HG02852 (cell line): Measurements from ENCODE around the gene FLOT1.

Experiments used
- ATAC-seq: cut with Tn5 transposase; IDR thresholded peaks from one replicate; pipeline ENCODE4 v1.9.1; 2021; ENCODE audit warnings: mild to moderate bottlenecking, moderate library complexity; ENCODE audit not compliant: unreplicated experiment

FLOT1 gene

DNA sequence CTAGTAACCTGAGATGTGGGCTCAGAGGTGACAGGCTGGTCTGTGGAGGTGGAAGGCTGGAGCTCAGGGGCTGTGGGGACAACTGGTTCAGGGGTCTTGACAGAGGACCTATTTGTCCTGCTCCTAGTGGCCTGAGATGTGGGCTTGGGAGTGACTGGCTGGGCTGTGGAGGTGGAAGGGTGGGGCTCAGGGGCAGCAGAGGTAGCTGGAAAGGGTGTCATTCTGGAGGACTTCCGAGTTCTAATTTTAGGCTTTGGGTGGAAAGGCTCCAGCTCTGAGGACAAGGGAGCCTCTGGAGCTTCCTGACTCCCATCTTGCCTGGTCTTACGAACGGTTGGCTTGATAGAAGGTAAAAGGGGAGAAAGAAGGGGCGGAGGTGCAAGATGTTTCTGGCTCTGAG, 36.9 kb downstream of the FLOT1 start:
- no peak for ATAC-seq

- ATAC-seq = no peak
Measured at GRCh38 chr6:30703821-30704220, 38.7 kb downstream of the FLOT1 start.

GRCh38 chr6:30703011-30703410, 39.5 kb downstream of the FLOT1 start:
- no peak for ATAC-seq

GRCh38 chr6:30700340-30700739, 42.1 kb downstream of the FLOT1 start:
- no peak for ATAC-seq

- no peak for ATAC-seq
Measured at GRCh38 chr6:30696432-30696831, 46.1 kb downstream of the FLOT1 start.

- no peak for ATAC-seq
Measured at GRCh38 chr6:30691208-30691847, 51.2 kb downstream of the FLOT1 start.

DNA sequence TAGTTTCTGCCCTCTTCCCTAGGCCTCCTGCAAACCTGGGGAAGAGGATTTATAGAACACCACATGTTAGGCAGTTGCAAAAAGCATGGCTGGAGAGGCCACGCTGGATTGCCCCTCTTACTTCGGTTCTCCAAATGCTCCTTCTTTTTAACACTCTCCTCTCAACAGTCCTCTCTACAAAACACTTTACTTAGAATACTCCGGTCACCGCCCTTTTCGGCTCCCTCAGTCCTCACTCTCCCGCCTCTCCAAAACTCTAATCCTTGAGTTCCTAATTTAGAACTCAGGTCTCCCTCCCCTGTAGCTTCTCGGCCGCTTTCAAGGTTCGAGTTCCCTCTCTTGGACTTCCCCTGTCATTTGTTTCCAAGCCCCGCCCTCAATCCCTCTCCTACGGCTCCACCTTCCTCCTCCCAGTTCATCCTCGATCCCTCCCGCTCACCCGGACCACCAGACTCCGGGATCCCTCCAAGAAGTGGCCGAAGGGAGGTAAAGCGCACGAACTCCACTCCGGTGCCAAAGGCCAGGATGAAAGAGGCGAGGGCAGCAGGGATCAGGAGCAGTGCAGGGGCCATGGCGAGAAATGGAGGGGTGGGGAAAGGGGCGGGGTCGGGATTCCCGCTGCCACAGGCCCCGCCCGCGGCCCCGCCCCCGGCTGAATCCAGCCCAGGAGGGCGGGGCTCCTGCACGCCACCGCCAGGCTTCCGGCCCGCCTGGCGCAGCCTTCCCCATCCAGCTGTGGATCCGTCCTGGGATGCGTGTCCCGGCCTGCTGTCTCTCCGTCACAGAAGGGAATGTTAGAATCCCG, 51.9 kb downstream of the FLOT1 start, which contains the start of gene NRM:
Gene NRM, minus strand, starts transcription at position 582 of the 805 bp plus-strand sequence. Its CDS starts 10 bp downstream, at position 572.
- peak; percentile 37 for ATAC-seq

- ATAC-seq = no peak
Measured at GRCh38 chr6:30689985-30690384, 52.5 kb downstream of the FLOT1 start.

DNA sequence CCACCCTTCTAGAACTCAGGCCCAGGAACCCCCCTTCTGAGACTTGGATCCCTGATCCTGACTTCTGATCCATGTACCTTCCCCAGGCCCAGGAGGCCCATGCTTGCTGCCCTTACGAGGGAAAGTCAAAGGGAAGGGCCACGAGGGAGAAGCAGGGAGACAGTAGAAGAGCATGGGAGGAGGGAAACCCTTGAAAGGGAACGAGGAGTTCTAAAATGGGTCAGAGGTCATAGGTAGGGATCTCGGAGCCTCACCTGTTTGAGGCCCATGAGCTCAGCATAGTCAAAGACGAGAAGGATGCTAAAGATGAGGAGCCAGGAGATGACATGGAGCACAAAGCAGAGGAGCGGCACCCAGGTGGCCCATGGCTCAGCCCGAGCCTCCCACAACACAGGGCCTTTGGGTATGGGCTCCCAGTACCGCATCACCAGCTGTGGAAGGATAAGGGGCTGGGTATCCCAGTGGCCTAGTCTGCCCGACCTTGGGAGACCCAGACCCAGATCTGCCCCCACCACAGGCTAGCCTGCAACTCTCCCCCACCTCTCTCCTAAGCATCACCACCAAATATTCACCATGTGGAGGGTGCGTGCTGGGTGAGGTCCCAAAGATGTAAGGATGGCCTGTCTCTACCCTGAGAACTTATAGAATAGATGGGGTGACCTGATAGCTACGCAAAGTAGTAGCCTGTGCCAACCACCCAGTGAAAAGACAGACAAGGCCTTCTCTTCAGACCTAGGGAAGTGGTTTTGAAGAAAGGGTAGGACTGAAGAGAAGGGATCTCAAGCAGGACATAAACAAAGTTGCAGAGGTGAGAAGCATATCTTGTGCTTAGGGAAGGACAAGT, 53.2 kb downstream of the FLOT1 start:
- ATAC-seq = no peak

DNA sequence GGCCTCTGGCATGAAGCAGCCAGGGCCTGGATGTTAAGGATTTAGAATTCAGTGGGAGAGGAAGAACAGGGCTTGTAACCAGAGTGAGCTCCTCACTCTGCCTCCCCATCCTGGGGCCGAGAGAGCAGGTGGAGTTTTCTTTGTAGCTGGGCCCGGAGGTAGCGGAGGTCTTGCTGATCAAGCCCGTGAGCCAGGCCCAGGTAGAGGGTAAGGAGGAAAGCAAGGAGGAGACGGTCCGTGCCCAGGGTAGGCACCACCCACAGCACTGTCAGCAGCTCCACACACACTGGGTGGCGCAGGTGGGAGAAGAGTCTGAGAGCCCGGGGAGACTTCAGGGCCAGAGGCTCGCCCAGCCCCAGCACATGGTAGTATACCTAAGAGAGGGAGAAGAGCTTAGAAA, 53.9 kb downstream of the FLOT1 start:
- no peak for ATAC-seq

GRCh38 chr6:30687659-30688431, 54.6 kb downstream of the FLOT1 start:
- ATAC-seq = no peak

GRCh38 chr6:30686908-30687658, 55.4 kb downstream of the FLOT1 start:
- peak; percentile 40 for ATAC-seq

DNA sequence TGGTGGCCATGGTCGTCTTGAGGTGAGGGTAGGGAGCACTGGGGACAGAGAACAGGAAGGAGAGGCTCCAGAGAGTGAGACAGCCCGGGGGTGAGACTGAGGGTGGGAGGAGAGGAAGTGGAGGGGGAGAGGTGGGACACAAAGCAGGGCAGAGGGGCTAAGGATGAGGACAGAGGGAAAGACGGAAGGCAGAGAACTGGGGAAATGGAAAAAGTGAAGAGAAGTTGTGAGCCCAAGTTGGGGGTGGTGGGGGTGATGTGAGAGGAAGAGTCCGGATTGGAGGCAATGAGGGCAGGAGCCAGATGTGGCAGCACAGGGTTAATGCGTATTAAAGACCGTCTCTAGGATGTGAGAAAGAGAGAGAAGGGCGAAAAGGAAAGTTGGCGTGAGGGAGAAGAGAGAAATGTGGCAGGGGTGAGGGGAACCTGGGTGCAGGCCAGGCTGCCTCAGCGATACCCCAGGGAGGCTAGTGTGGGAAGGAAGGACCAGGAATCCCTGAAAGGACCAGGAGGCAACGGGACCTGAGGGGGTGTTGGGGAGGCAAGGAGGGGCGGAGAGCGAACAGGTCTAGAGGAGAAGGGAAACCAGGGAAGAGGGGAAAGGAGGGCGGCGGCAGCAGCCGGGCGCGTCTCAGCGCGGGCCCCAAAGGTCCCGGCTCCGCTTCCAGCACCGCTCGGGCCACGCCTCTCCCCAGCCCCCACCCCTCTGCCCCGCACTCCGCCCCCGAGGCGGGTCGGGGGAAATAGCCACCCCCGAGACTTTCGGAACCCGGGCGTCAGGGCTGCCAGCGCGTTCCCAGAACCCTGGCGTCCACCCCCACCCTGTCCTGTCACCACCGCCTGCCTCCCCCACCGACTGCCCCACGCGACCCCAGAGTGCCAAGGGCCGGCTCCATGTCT, 56.2 kb downstream of the FLOT1 start, which contains the start of gene PPP1R18:
Gene PPP1R18, minus strand, starts transcription at position 637 of the 899 bp plus-strand sequence. Its CDS starts 627 bp downstream, at position 10.
- peak; percentile 15 for ATAC-seq

- no peak for ATAC-seq
Measured at GRCh38 chr6:30685157-30686008, 57.1 kb downstream of the FLOT1 start.

GRCh38 chr6:30684386-30685156, 57.9 kb downstream of the FLOT1 start:
- no peak for ATAC-seq

GRCh38 chr6:30683980-30684338, 58.5 kb downstream of the FLOT1 start:
- no peak for ATAC-seq
